HEK293 (cell line): Measurements from ENCODE around the gene NUAK1.

Experiments used
- CTCF ChIA-PET: fragments of 350-600 bp; formaldehyde crosslinking; extraction: SDS; loops from one replicate; lab custom pipeline; 2021; ENCODE audit warnings: antibody characterized with exemption; lab: Yijun Ruan, JAX
- POLR2A ChIA-PET: fragments of 300-600 bp; formaldehyde crosslinking; extraction: SDS; loops from one replicate; lab custom pipeline; 2020; ENCODE audit warnings: antibody characterized with exemption, inconsistent platforms; lab: Yijun Ruan, JAX
- H3K27ac ChIP-seq: fragments of 200-500 bp; sonication (Bioruptor generic); 2 replicates; pipeline ENCODE4 v1.5.1; 2014; ENCODE audit warnings: low read depth, low read length, control low read depth, inconsistent platforms; ENCODE audit errors: extremely low read depth
- H3K36me3 ChIP-seq, 2 experiments: fragments of 200-500 bp in 1 of 2; sonication (Bioruptor generic) in 1 of 2; 1 replicate in 1 of 2; 2 replicates in 1 of 2; pipeline ENCODE4 v1.5.1; 2014 to 2017; ENCODE audit warnings: inconsistent platforms in 2 of 2, low read length in 2 of 2; ENCODE audit not compliant: control insufficient read depth in 2 of 2, insufficient read depth in 1 of 2
- H3K4me1 ChIP-seq: fragments of 200-500 bp; sonication (Bioruptor generic); 2 replicates; pipeline ENCODE4 v1.5.1; 2014; ENCODE audit warnings: mild to moderate bottlenecking, low read length, inconsistent platforms; ENCODE audit not compliant: control insufficient read depth, insufficient read depth
- H3K4me3 ChIP-seq: 2 replicates; pipeline ENCODE4 v1.5.1; 2011; ENCODE audit warnings: low read depth, mild to moderate bottlenecking, control low read depth, low read length, moderate library complexity
- H3K9me3 ChIP-seq: fragments of 200-500 bp; sonication (Bioruptor generic); 2 replicates; pipeline ENCODE4 v1.5.1; 2014; ENCODE audit warnings: low read depth, low read length, inconsistent platforms; ENCODE audit not compliant: control insufficient read depth, insufficient read depth
- CTCF ChIP-seq: fragments of 450-650 bp; formaldehyde crosslinking; IDR thresholded peaks from 2 replicates; pipeline ENCODE4 v1.5.1; 2016; ENCODE audit warnings: missing biosample characterization, missing genetic modification characterization
- IKZF3 ChIP-seq: fragments of 450-650 bp; IDR thresholded peaks from 2 replicates; pipeline ENCODE4 v1.5.0; 2018; ENCODE audit warnings: missing biosample characterization, mild to moderate bottlenecking, missing genetic modification characterization, moderate library complexity
- INSM2 ChIP-seq: fragments of 450-650 bp; formaldehyde crosslinking; IDR thresholded peaks from 2 replicates; pipeline ENCODE4 v1.5.1; 2016; ENCODE audit warnings: missing biosample characterization, missing genetic modification characterization
- OVOL3 ChIP-seq: fragments of 450-650 bp; formaldehyde crosslinking; IDR thresholded peaks from 2 replicates; pipeline ENCODE4 v1.5.1; 2016; ENCODE audit warnings: missing biosample characterization, missing genetic modification characterization
- REST ChIP-seq: fragments of 450-650 bp; formaldehyde crosslinking; IDR thresholded peaks from 2 replicates; pipeline ENCODE4 v1.5.1; 2016; ENCODE audit warnings: missing biosample characterization, missing genetic modification characterization
- SCRT1 ChIP-seq: fragments of 450-650 bp; formaldehyde crosslinking; IDR thresholded peaks from 2 replicates; pipeline ENCODE4 v1.5.1; 2016; ENCODE audit warnings: missing biosample characterization, missing genetic modification characterization, borderline replicate concordance
- ZFHX2 ChIP-seq: fragments of 450-650 bp; formaldehyde crosslinking; conservative IDR thresholded peaks from 2 replicates; pipeline ENCODE4 v1.5.1; 2016; ENCODE audit warnings: missing biosample characterization, missing genetic modification characterization
- ZIC2 ChIP-seq: fragments of 450-650 bp; formaldehyde crosslinking; IDR thresholded peaks from 2 replicates; pipeline ENCODE4 v1.5.1; 2016; ENCODE audit warnings: missing biosample characterization, missing genetic modification characterization
- ZNF114 ChIP-seq: fragments of 450-650 bp; formaldehyde crosslinking; IDR thresholded peaks from 2 replicates; pipeline ENCODE4 v1.5.0; 2017; ENCODE audit warnings: missing biosample characterization, missing genetic modification characterization
- ZNF19 ChIP-seq: fragments of 450-650 bp; formaldehyde crosslinking; IDR thresholded peaks from 2 replicates; pipeline ENCODE4; 2016; ENCODE audit warnings: missing biosample characterization, missing genetic modification characterization, low read depth
- ZNF274 ChIP-seq, 2 experiments: fragments of 200-500 bp in 1 of 2; fragments of 450-650 bp in 1 of 2; sonication (Bioruptor generic) in 1 of 2; formaldehyde crosslinking in 1 of 2; IDR thresholded peaks; 2 replicates each; pipeline versions ENCODE4 v1.5.1 to v1.6.1; 2014 to 2016; ENCODE audit warnings: borderline replicate concordance in 1 of 2, inconsistent platforms in 1 of 2, low read length in 1 of 2, missing biosample characterization in 1 of 2, missing genetic modification characterization in 1 of 2
- ZNF324 ChIP-seq: fragments of 450-650 bp; formaldehyde crosslinking; IDR thresholded peaks from 2 replicates; pipeline ENCODE4 v1.5.1; 2016; ENCODE audit warnings: missing biosample characterization, missing genetic modification characterization
- ZNF404 ChIP-seq: fragments of 450-650 bp; formaldehyde crosslinking; IDR thresholded peaks from 2 replicates; pipeline ENCODE4 v1.5.1; 2017; ENCODE audit warnings: missing biosample characterization, missing genetic modification characterization
- ZNF596 ChIP-seq: fragments of 450-650 bp; IDR thresholded peaks from 2 replicates; pipeline ENCODE4 v1.5.0; 2018; ENCODE audit warnings: missing biosample characterization, mild to moderate bottlenecking, missing genetic modification characterization, moderate library complexity
- ZNF670 ChIP-seq: fragments of 450-650 bp; formaldehyde crosslinking; IDR thresholded peaks from 2 replicates; pipeline ENCODE4 v1.5.1; 2016; ENCODE audit warnings: missing biosample characterization, missing genetic modification characterization, low read depth
- ZNF704 ChIP-seq: fragments of 450-650 bp; formaldehyde crosslinking; IDR thresholded peaks from 2 replicates; pipeline ENCODE4 v1.5.1; 2016; ENCODE audit warnings: missing biosample characterization, missing genetic modification characterization
- ZNF776 ChIP-seq: fragments of 450-650 bp; formaldehyde crosslinking; IDR thresholded peaks from 2 replicates; pipeline ENCODE4 v1.5.0; 2017; ENCODE audit warnings: missing biosample characterization, missing genetic modification characterization, borderline replicate concordance

The NUAK1 gene

GRCh38 chr12:106042037-106042436 is 96.7 kb downstream of the NUAK1 start:
- ChIA-PET POLR2A (no interaction called here), CTCF (no interaction called here)
- no peaks in the 10 kb centered on the region for H3K36me3 ChIP-seq
- no peaks in the 10 kb centered on the region for H3K4me1 ChIP-seq
- H3K4me3 ChIP-seq, result no peak overlapping the region
- no peak overlapping the region for H3K27ac ChIP-seq
- TF ChIP-seq ZFHX2 (tag by site-specific recombination) (no peak), ZNF704 (no peak), REST (no peak), ZNF596 (tag by site-specific recombination) (no peak), INSM2 (no peak), CTCF (tag by site-specific recombination) (no peak), ZNF776 (tag by site-specific recombination) (no peak), ZNF404 (tag by site-specific recombination) (no peak), ZNF19 (no peak), ZNF274 (IDR thresholded peaks at IDR 0.05; ENCODE audit: low read length) (no peak), ZNF274 (tag by site-specific recombination; IDR thresholded peaks at IDR 0.05; ENCODE audit: borderline replicate concordance) (no peak), IKZF3 (tag by site-specific recombination) (no peak), ZNF324 (tag by site-specific recombination) (no peak), ZNF114 (tag by site-specific recombination) (no peak), OVOL3 (no peak), ZNF670 (tag by site-specific recombination) (no peak)
- no peaks in the 10 kb centered on the region for H3K9me3 ChIP-seq

GRCh38 chr12:106040521-106040920 is 98.2 kb downstream of the NUAK1 start:
- ChIA-PET CTCF (no interaction called here), POLR2A (no interaction called here)
- TF ChIP-seq ZIC2 (tag by site-specific recombination), result 0 out of 2 replicates have a peak, but pooled peaks have one; percentile 13
- TF ChIP-seq SCRT1 (tag by site-specific recombination), result no peak
- no peaks in the 10 kb centered on the region for H3K36me3 ChIP-seq
- no peaks in the 10 kb centered on the region for H3K4me1 ChIP-seq
- no peak overlapping the region for H3K27ac ChIP-seq
- H3K9me3 ChIP-seq, result no peaks in the 10 kb centered on the region
- no peak overlapping the region for H3K4me3 ChIP-seq
